ENCODE data around the gene ARVCF. TPM values are rescaled to one million over a fixed set of nuclear protein-coding genes. Genes with fewer than 3 reads are reported as not detected.

The ARVCF gene
- total and polyA plus RNA-seq, 2 of the 8 experiments (the other 6 are each of a cell fraction or from before 2014, with no cell fraction given), result 31.0 to 43.2 TPM

DNA sequence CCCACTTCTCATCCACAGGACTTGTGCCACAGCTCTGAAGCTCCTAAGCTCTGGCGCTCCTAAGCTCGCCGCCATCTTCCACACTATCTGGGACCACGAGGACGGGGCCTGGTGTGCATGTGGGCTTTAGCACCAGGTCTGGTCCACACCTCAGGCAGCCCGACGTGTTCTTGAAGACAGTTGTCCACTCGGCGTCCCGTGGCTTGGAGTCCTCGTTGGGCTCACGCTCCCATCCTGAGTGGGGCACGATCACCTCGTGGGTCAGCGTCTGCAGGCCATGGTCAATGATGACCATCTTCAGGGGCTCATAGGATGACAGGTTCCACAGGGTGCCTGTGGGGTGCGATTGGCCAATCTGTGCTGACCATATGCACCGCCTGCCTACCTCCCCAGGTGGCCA is 37.9 kb downstream of the ARVCF start:
- Histone ChIP-seq H3K23me2 (ENCODE audit: low read depth, low read length) (no peaks in the 10 kb centered on the region; the same call in 1 of the 2 replicates), H2BK5ac (ENCODE audit: low read depth, low read length) (no peak overlapping the region), H3K4ac (replicated peaks; ENCODE audit: insufficient read length, low read depth, low read length) (no peak overlapping the region), H3K9ac (replicated peaks in 1 of 4; ENCODE audit: extremely low read depth in 1 of 4, low read depth in 3 of 4, low read length in 3 of 4) (no peak overlapping the region), H3K4me1 (replicated peaks in 1 of 4; ENCODE audit: control insufficient read depth in 3 of 4, insufficient read depth in 4 of 4, low read length in 3 of 4) (peaks cover 3 to 15% (median 13%) of the 10 kb centered on the region in 4 experiments; a peak in 6 of 7 replicates), H3K4me2 (ENCODE audit: insufficient read depth in 1 of 2, low read depth in 2 of 2, low read length in 2 of 2) (no peak overlapping the region), H3K23ac (ENCODE audit: insufficient read length) (no peak overlapping the region), H2AFZ (ENCODE audit: low read length) (no peak overlapping the region), H2BK20ac (ENCODE audit: low read length) (no peak overlapping the region), H4K5ac (ENCODE audit: insufficient read length, low read depth, low read length) (no peak overlapping the region), H3K79me2 (ENCODE audit: control insufficient read depth in 1 of 2, insufficient read depth in 2 of 2, low read length in 2 of 2) (no peaks in the 10 kb centered on the region; a peak in 1 of 4 replicates), H3K4me3 (ENCODE audit: extremely low read depth in 1 of 4, insufficient read depth in 2 of 4, low read depth in 3 of 4, low read length in 4 of 4) (no peak overlapping the region), H3K18ac (ENCODE audit: extremely low read depth, low read length) (no peak overlapping the region), H3K27ac (ENCODE audit: low read depth, low read length) (no peak overlapping the region), H3K79me1 (ENCODE audit: low read depth, low read length) (peaks cover 8% of the 10 kb centered on the region), H3K14ac (ENCODE audit: insufficient read length) (no peak overlapping the region), H3K9me3 (ENCODE audit: insufficient read depth in 2 of 2, low read depth in 1 of 2, low read length in 1 of 2) (no peaks in the 10 kb centered on the region), H2BK15ac (ENCODE audit: low read length) (no peak overlapping the region), H3K36me3 (ENCODE audit: control insufficient read depth in 2 of 4, insufficient read depth in 4 of 4, low read length in 3 of 4) (peaks cover 2 to 36% (median 9%) of the 10 kb centered on the region in 4 experiments; a peak in 7 of 8 replicates), H3K27me3 (replicated peaks in 1 of 4; ENCODE audit: control insufficient read depth in 3 of 4, extremely low read depth in 1 of 4, insufficient read depth in 3 of 4, low read length in 3 of 4) (no peaks in the 10 kb centered on the region), H2BK120ac (replicated peaks; ENCODE audit: low read depth, low read length) (no peak overlapping the region), H4K91ac (replicated peaks; ENCODE audit: insufficient read length, low read length) (no peak overlapping the region), H4K20me1 (replicated peaks in 1 of 2; ENCODE audit: control insufficient read depth in 1 of 2, insufficient read depth in 2 of 2, low read length in 2 of 2) (peaks cover 6 to 25% of the 10 kb centered on the region in 2 experiments), H2AK5ac (ENCODE audit: low read depth, low read length) (no peak overlapping the region), H3K56ac (replicated peaks; ENCODE audit: insufficient read length, low read depth, low read length) (no peak overlapping the region), H2BK12ac (ENCODE audit: low read depth, low read length) (no peak overlapping the region), H4K8ac (ENCODE audit: extremely low read depth, insufficient read depth, low read length) (0 out of 2 replicates have a peak overlapping the region, but pooled peaks have one; percentile 53)
- WGBS, 2 experiments (ENCODE audit: extremely low coverage in 1 of 2, insufficient coverage in 1 of 2, insufficient read length in 1 of 2, insufficient replicate concordance in 2 of 2, low coverage in 1 of 2, low lambda C conversion rate in 2 of 2, missing lambda C conversion rate in 1 of 2), result 91% methylated on average over 17 of the region's 17 CpGs; no CpG with 5 or more reads in 1 of the 2 experiments
- FAIRE-seq (no peak), DNase-seq (ENCODE audit: low read depth in 1 of 2, low spot score in 2 of 2) (no peak)
- POLR2A ChIA-PET (ENCODE audit: partially characterized antibody), result interaction anchor here (0.7 to 1.3 kb wide), 3 partner anchors 13 to 134 kb away, joined by 3 read pairs; no protein-coding TSS in a partner anchor
- CTCF ChIA-PET (ENCODE audit: partially characterized antibody), result interaction anchor here (0.8 to 2.6 kb wide), 8 partner anchors 8 to 114 kb away, joined by 3 to 20 read pairs (median 4); no protein-coding TSS in a partner anchor
- TF ChIP-seq SP2 (IDR thresholded peaks at IDR 0.05; ENCODE audit: low read length) (no peak), JUN (IDR thresholded peaks at IDR 0.05; ENCODE audit: low read depth, low read length) (no peak), YY1 (IDR thresholded peaks at IDR 0.05; ENCODE audit: low read depth, low read length) (no peak), RNF2 (IDR thresholded peaks at IDR 0.05; ENCODE audit: borderline replicate concordance, low read depth, low read length, missing control alignments, poor library complexity, severe bottlenecking) (no peak), NRF1 (IDR thresholded peaks at IDR 0.05; ENCODE audit: low read depth, low read length) (no peak), CHD2 (IDR thresholded peaks at IDR 0.05; ENCODE audit: low read length) (no peak), FOSL1 (IDR thresholded peaks at IDR 0.05; ENCODE audit: insufficient read depth, low read depth, low read length) (no peak), RBBP5 (IDR thresholded peaks at IDR 0.05; ENCODE audit: borderline replicate concordance, low read depth, low read length) (no peak), KDM5A (IDR thresholded peaks at IDR 0.05; ENCODE audit: low read length) (no peak), SRF (IDR thresholded peaks at IDR 0.05; ENCODE audit: low read depth, low read length) (no peak), SP4 (IDR thresholded peaks at IDR 0.05; ENCODE audit: low read length) (no peak), JUND (IDR thresholded peaks at IDR 0.05; ENCODE audit: low read length) (no peak)
- TF ChIP-seq, protein P1, sequence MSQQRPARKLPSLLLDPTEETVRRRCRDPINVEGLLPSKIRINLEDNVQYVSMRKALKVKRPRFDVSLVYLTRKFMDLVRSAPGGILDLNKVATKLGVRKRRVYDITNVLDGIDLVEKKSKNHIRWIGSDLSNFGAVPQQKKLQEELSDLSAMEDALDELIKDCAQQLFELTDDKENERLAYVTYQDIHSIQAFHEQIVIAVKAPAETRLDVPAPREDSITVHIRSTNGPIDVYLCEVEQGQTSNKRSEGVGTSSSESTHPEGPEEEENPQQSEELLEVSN (IDR thresholded peaks at IDR 0.05), result no peak
